GM19463 (cell line): ENCODE measurements around the gene MTFMT.

ENCODE experiments used
- ATAC-seq: cut with Tn5 transposase; IDR thresholded peaks from one replicate; pipeline ENCODE4 v1.9.1; 2021; ENCODE audit warnings: mild to moderate bottlenecking, moderate library complexity; ENCODE audit not compliant: unreplicated experiment

The MTFMT gene

DNA sequence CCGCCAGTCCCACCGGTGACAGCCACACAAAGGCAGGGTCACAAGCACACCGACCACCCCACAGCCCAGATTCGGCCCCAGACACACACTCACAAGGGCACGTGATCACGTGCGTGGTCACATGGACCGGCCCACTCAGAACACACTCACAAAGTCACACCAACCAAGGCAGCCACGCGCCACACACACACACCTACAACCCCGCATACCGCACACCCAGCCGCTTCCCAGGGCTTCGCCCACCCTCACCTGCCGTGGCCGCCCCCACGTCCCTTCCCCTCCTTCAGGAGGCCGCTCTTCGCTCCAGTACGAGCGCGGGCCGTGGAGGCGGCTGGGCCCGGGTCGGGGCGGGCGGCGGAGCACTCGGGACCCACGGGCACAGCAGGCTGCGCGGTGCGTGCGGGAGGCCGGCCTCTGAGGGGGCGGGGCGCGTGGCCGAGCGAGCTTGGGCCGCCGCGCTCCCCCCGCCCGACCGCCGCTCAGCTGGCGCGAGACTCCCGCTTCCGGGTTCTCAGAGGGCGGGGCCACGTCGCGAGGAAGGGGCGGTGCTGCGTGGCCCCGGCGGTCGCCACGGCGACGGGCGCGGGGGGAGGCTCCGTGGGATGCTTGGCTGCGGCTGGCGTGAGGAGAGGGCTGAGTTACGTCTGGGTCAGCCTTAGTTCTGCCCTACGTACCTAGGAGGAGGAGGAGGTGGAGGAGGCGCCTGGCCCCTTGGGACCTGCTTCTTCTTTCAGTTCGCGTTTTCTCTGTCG lies 39.8 kb downstream of the MTFMT start, which contains the start of gene SPG21:
Gene SPG21, minus strand, starts transcription at position 499 of the 752 bp plus-strand sequence. CDS start 6,345 bp downstream, outside the sequence.
- ATAC-seq = peak; percentile 94

DNA sequence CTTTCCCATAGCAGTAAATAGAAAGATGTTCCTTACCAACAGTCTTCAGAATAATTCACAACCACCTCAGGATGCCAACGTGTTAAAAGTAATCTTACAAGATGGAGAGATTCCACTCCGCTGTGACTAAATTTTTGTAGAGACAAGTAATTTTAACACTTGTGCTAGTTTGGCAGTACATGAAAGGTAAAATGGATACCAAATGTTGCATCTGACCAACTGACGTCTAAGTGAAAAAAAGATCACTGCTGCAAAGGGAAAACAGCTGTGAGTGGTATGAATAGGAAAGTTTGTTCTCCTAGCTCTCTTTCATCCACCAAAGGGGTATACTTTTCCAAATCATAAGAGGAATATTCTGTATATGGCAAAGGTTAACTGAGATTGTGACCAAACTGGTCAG lies 42.3 kb downstream of the MTFMT start:
- no peak for ATAC-seq

DNA sequence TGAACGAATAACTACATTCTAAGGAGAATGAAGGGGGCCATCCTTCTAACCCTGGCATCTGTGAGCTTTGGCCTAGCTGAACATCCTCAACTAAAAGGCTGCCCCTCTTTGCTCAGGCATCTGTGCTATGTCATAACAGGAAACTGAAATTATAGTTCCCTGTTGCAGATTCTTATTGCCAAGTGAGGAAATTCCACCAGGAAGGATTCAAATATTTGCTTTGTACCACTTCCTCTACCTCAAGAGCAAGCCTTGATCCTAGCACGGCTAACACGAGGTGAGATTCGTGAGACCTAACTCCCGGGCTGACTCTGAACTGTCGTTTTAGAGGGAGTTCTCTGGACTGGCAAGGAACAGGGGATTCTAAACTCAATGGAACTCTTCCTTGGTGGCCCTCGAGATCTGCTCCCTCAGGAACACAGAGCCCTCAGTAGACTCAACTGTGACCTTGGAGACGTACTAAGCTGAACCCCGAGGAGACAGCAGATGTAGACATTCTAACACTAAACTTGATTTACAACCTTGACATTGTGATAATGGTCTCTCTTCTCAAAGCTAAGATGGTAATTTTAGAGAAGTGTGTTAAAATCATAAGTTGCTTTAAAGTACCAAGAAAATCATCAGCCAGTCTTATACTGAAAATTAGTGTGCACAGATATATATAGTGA lies 43.9 kb downstream of the MTFMT start:
- ATAC-seq = no peak

DNA sequence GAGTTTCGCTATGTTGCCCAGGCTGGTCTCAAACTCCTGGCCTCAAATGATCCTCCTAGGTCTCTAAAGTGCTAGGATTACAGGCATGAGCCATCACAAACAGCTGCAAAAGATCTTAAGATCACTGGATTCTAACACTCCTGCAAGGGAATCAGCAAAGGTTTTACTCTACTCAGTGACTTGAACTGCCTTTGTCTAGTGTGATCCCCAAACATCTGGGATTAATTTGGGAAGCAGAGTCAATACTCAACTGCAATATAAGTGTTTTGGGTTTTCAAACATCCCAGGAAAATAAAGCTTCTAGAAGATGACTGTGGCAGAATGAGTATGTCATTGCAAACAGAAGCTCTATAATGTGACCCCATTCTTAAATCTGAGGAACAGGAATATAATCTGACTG lies 47.0 kb downstream of the MTFMT start:
- no peak for ATAC-seq

DNA sequence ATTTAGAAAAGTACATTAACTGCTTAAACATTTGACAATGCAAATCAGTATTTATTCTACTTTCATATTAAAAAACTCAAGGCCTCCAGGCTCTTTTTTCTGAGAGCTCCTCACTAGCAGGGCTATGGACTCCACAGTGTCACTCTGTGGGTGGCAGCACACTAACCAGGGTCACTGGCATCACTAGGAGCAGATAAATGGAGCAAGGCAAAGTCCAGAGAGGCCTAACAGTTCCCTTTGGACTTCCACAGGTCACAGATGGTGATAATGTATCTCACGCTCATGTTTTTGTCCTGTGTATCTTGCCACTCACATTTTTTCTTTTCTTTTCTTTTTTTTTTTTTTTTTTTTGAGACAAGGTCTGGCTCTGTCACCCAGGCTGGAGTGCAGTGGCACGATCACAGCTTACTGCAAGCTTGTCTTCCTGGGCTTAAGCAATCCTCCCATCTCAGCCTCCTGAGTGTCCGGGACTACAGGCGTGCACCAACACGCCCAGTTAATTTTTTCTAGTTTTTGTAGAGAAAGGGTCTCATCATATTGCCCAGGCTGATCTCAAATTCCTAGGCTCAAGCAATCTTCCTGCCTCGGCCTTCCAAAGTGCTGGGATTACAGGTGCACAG lies 47.5 kb downstream of the MTFMT start:
- ATAC-seq = no peak

DNA sequence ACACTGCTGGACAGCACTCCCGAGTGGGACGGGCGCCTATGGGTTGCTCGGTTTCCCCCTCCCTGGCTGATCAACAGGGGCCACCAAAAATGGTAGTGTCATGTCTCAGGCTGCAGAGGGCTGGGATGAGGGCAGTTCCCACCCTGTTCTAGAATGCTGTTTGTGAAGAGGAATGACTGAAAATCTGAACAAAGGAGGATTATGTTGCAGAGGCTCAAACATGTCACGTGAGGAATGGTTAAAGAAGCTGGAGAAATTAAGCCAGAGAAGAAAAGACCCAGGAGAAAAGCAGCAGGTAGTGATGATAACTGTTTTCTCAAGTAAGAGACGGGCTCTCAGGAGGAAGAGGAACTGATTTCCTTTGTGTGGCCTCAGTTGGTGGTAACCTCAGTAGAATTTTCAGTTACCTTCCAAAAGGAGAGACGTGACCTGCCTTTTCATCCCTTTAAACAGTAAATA lies 50.2 kb downstream of the MTFMT start:
- no peak for ATAC-seq

DNA sequence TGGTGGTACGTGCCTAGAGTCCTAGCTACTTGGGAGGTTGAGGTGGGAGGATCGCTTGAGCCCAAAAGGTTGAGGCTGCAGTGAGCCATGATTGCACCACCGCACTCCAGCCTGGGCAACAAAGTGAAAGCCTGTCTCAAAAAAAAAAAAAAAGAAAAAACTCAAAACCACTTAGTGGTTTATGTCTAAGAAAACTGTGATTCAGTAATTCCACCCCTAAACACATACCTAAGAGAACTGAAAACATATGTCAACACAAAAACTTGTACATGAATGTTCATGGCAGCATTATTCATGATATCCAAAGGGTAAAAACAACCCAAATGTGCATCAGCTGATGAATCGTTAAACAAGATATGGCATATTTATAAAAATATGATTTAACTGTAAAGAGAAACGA lies 54.0 kb downstream of the MTFMT start:
- ATAC-seq = no peak

DNA sequence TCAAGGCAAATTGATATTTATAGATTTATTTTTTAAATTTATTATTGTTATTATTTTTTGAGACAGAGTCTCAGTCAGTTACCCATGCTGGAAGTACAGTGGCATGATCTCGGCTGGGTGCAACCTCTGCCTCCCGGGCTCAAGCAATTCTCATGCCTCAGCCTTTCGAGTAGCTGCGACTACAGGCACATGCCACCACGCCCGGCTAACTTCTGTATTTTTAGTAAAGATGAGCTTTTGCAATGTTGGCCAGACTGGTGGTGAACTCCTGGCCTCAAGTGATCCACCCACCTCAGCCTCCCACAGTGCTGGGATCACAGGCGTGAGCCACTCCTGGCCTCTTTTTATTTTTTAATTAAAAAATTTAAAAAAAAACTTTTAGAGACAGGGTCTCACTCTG lies 58.7 kb downstream of the MTFMT start:
- ATAC-seq = no peak

DNA sequence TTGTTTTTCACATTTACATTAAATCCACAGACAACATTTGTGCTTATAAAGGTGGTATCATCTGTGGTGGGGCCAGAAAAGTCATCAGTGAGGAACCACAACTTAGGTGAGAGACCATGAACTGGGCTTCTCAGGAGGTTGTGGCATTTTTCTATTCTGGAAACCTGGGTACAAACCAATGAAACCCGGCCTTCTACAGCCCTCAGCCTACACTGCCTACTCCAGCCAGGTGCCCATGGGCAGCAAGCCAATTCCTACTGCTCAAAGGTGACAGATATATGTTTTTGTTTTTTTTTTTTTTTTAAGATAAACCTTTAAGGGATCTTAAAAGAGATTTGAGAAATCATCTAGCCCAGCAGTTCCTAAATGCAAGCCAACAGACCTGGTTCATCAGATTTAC lies 60.0 kb downstream of the MTFMT start:
- no peak for ATAC-seq

DNA sequence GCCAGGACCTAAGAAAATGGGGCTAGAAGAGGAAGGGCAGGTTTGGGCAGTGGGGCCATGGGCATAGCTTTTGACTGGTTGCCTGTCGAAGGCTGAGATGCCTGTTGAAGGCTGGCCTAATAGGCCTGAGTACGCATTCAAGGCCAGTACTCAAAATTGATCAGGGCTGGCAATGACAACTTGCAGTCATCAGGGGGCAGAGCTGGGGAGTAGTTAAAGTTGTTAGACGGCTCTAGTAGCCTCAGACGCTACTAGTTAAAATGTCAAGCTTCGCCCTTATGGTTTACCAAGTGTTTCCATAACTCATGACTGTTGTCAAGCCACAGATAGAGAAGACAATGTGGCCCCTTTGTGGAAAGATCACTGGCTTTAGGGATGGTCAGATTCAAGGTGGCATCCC lies 68.4 kb downstream of the MTFMT start:
- ATAC-seq = no peak

DNA sequence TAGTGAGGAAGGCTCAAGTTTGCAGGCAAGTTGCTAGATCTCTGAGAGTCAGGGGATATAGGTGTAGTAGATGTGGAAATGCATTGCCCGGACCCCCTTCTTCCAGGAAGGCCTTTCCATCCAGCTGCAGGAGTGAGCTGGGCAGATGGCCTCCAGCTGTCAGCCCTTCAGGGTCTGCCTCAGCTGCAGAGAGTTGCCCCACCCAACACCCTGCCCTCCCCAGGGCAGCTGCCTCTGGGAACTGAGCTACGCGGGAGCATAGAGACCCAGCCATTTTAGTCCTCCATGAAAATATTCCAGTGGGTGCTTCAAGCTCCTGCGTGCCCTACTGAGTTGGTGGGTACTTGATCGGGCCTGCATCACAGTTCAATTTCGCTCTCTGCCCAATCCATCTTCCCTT lies 69.3 kb downstream of the MTFMT start:
- ATAC-seq = no peak

DNA sequence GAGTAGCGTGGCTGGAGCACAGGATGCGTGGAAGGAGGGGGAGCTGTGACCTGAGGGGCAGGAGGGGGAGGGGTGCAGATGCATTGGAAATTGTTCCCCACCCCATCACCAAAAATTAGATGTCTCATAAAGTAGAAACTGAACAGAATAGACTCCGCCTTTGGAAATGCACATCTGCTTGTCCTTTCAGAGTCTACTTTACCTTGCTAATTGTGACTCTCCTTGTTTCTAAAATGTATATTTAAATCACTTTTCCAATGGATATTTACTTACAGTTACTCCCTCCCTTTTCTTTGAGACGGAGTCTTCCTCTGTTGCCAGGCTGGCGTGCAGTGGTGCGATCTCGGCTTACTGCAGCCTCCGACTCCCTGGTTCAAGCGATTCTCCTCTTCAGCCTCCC lies 70.3 kb downstream of the MTFMT start:
- ATAC-seq = no peak

DNA sequence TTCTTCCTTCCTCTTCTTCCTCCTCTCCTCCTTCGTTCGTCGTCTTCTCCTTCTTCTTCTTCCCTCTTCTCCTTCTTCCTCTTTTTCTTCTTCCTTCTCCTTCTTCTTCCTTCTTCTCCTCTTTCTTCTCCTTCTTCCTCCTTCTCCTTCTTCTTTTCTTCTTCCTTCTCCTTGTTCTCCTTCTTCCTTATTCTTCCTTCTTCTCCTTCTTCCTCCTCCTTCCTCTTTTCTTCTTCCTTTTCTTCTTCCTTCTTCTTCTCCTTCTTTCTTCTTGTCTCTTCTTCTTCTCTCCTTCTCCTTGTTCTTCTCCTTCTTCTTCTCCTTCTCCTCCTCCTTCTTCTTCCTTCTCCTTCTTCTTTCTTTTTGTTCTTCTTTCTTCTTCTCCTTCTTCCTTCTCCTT lies 75.0 kb downstream of the MTFMT start:
- no peak for ATAC-seq

DNA sequence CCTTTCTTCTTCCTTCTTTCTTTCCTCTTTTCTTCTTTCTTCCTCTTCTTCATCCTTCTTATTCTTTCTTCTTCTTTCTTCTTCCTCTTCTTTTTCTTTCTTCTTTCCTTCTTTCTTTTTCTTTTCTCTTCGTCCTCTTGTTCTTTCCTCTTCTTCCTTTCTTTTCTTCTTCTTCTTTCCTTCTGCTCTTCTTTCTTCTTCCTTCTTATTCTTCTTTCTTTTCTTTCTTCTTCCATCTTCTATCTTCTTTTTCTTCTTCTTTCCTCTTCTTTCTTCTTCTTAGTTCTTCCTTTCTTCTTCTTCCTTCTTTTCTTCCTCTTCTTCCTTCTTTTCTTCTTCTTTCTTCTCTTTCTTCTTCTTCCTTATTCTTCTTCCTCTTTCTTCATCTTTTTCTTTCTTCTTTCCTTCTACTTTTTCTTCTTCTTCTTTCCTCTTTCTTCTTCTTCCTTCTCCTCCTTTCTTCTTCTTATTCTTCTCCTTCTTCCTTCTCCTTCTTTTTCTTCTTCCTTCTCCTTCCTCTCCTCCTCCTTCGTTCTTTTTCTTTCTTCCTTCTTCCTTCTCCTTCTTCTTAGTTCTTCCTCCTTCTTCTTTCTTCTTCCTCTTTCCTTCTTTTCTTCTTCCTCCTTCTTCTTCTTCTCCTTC lies 77.5 kb downstream of the MTFMT start:
- no peak for ATAC-seq
